IPS-18c (cell line): ENCODE results near the gene SLC35F2.
"Not testable (repeated sequence)": the region's sequence is repeated elsewhere in the genome, so short reads cannot be mapped to it uniquely, and the experiment has no call there.

Experiments
- H3K4me3 ChIP-seq: 2 replicates; pipeline ENCODE4 v1.7.0; 2013; ENCODE audit warnings: low read depth, mild to moderate bottlenecking, low read length, moderate library complexity; ENCODE audit not compliant: insufficient read depth
- H3K9me3 ChIP-seq: one replicate; pipeline ENCODE4 v1.6.1; 2013; ENCODE audit warnings: mild to moderate bottlenecking, low read length, moderate library complexity; ENCODE audit not compliant: control insufficient read depth, insufficient read depth

The SLC35F2 gene

GRCh38 chr11:107858217-107859070, at the start of gene SLC35F2:
TSS of gene SLC35F2 (minus strand) at chr11:107858787. CDS start at chr11:107858767, 20 bp downstream.
- H3K4me3 ChIP-seq, result peak within 1 kb of the TSS; percentile 95
- H3K9me3 ChIP-seq, result peaks cover 2% of the 10 kb centered on the region

- Histone ChIP-seq H3K9me3 (no peaks in the 10 kb centered on the region), H3K4me3 (no peak overlapping the region)
Observed at GRCh38 chr11:107908211-107908610, 49.6 kb upstream of the SLC35F2 start.

GRCh38 chr11:107898270-107898669, 39.7 kb upstream of the SLC35F2 start:
- Histone ChIP-seq H3K9me3 (no peaks in the 10 kb centered on the region), H3K4me3 (no peak overlapping the region)

DNA sequence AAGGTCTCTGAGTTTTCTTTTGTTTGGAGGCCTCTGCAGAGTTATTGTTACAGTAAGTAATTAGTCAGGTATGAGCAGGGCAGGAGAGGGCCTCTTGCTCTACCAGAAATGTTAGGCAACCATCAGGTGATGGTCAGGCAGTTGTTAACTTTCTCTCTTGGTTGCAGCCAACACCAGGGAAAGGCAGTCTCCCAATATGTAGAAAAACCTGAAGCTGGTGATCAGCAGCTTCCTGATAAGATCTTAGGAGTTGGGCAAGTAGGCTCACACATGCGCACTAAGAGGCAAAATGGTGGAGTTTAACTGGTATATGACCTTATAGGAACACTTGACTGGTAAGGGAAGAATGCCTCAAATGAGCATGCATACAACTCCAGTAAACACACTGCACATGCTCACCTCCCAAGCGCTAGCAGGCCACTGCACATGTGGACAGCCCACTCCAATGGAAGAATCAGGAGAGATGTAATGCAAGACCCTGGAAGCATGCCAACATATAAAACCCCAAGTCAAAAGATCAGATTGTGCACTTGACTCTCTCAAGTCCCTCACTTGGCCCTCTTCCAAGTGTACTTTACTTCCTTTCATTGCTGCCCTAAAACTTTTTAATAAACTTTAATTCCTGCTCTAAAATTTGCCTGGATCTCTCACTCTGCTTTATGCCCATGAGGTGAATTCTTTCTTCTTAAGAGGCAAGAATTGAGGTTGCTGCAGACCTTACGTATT, 23.7 kb upstream of the SLC35F2 start:
- H3K9me3 ChIP-seq, result no peaks in the 10 kb centered on the region
- no peak overlapping the region for H3K4me3 ChIP-seq

DNA sequence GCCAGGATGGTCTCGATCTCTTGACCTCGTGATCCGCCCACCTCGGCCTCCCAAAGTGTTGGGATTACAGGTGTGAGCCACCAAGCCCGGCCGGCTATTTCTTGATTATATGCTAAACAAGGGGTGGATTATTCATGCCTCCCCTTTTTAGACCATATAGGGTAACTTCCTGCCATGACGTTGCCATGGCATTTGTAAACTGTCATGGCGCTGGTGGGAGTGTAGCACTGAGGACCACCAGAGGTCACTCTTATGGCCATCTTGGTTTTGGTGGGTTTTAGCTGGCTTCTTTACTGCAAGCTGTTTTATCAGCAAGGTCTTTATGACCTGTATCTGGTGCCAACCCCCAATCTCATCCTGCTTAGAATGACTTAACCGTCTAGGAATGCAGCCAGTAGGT, 22.9 kb upstream of the SLC35F2 start:
- not testable (repeated sequence) for H3K4me3 ChIP-seq, H3K9me3 ChIP-seq

DNA sequence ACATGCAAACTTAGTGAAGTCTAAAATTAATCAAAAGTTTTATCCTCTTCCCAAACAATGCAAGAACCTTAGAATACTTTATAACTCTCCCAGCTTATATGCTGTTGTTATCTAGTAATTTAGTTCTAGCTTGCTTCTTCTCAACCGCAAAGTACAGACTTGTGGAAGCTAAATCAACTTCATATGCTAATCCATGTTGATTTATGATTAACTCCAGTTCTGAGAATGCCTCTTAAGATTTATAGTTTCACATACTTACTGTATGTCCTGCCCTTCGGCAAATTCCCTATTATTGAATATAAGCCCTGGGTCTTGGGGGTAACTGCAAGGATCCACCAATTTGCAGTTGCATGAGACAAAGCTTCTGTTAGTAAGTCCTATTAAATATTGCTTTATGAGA, 17.6 kb upstream of the SLC35F2 start:
- Histone ChIP-seq H3K4me3 (no peak overlapping the region), H3K9me3 (no peaks in the 10 kb centered on the region)

- no peaks in the 10 kb centered on the region for H3K9me3 ChIP-seq
- H3K4me3 ChIP-seq, result no peak overlapping the region
Observed at GRCh38 chr11:107864591-107864990, 6.0 kb upstream of the SLC35F2 start.

DNA sequence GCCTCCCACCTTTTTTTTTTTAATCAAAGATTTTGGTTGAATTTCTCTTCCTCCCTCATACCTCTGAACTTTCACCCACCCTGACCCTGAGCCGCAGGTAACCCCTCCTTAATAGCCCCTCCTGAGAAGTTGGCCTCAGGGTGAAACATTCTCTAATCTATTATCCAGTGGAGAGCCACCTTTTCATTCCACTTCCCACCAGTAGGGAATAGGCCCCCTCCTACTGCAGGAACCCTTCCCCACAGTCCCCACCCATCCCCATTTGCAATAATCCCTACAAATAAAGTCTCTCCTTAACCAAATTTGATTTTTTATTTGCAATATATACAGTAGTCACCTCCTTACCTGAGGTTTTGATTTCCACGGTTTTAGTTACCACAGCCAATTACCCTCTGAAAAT, 2.1 kb upstream of the SLC35F2 start:
- no peak overlapping the region for H3K4me3 ChIP-seq
- peaks cover 2% of the 10 kb centered on the region for H3K9me3 ChIP-seq

DNA sequence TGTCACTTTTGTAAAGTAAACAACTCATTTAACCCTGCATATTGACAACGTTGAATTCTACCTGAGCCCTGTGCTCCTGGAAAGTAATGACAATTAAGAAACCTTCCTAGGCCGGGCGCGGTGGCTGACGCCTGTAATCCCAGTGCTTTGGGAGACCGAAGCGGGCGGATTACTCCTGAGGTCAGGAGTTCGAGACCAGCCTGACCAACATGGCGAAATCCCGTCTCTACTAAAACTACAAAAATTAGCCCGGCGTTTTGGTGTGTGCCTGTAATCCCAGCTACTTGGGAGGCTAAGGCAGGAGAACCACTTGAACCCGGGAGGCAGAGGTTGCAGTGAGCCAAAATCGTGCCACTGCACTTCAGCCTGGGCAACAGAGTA, 1.6 kb upstream of the SLC35F2 start:
- H3K4me3 ChIP-seq, H3K9me3 ChIP-seq: not testable (repeated sequence)

- Histone ChIP-seq H3K4me3 (peak overlapping the region; percentile 95), H3K9me3 (peaks cover 2% of the 10 kb centered on the region)
Observed at GRCh38 chr11:107859459-107860239, 1.1 kb upstream of the SLC35F2 start.

- peaks cover 2% of the 10 kb centered on the region for H3K9me3 ChIP-seq
- H3K4me3 ChIP-seq, result peak overlapping the region; percentile 95
Observed at GRCh38 chr11:107857550-107858216, 904 bp downstream of the SLC35F2 start.

DNA sequence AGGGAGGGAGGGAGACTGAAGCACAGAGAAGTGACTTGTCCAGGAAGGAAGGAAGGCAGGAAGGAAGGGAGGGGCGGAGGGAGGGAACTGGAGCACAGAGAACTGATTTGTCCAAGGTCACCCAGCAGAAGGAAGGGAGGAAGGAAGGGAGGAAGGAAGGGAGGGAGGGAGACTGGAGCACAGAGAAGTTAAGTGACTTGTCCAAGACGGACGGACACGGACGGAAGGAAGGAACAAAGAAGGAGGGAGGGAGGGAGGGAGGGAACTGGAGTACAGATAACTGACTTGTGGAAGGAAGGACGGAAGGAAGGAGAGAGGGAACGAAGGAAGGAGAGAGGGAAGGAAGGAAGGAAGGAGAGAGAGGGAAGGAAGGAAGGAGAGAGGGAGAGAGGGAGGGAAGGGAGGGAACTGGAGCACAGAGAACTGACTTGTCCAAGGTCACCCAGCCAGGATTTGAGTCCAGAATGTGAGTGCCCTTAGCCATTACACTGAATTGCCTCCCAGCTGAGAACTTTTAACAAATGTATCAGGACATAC, 1.5 kb downstream of the SLC35F2 start:
- H3K9me3 ChIP-seq, result peaks cover 2% of the 10 kb centered on the region
- H3K4me3 ChIP-seq, result peak overlapping the region; percentile 95; the same call in 1 of the 2 replicates

DNA sequence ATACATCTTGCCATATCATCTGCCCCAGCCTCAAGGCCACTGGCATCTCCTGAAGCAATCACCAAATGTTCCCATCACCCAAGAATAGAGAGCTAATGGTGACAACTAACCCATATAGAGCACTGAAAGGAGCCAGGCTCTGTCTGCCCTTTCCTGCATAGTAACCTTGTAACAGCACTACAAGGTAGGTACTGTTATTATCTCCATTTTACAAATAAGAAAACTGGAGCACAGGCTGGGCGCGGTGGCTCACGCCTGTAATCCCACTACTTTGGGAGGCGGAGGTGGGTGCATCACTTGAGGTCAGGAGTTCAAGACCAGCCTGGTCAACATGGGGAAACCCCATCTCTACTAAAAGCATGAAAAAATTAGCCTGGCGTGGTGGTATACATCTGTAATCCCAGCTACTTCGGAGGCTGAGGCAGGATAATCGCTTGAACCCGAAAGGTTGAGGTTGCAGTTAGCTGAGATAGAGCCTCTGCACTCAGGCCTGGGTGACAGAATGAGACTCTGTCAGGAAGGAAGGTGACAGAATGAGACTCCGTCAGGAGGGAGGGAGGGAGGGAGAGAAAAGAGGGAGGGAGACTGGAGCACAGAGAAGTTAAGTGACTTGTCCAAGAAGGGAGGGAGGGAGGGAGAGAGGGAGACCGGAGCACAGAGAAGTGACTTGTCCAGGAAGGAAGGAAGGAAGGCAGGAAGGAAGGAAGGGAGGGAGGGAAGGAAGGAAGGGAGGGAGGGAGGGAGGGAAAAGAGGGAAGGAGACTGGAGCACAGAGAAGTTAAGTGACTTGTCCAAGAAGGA, 2.2 kb downstream of the SLC35F2 start:
- Histone ChIP-seq H3K4me3 (no peak overlapping the region), H3K9me3 (peaks cover 2% of the 10 kb centered on the region)

- Histone ChIP-seq H3K4me3 (no peak overlapping the region), H3K9me3 (peaks cover 2% of the 10 kb centered on the region)
Observed at GRCh38 chr11:107853070-107853469, 5.5 kb downstream of the SLC35F2 start.

DNA sequence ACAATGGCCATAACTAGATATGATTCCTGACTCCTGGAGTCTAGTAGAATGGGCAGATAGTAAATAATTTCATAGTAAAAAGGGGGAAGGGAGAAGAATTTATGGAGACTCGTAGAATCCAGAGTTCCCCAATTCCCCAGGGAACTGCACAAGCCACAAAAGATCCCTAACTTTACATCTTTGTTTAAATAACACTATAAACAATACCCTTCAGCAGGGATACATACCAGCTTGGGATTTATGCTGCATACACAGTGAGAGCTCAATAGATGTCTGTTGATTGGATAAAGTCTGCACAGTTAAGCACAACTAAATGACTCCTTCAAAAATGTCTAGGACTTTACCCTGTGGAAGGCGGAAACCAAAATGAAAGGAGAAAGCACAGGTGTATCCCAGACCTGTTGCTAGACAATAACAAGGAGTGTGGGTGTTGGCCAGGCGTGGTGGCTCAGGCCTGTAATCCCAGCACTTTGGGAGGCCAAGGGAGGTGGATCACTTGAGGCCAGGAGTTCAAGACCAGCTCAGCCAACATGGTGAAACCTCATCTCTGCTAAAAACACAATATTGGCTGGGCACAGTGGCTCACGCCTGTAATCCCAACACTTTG, 6.8 kb downstream of the SLC35F2 start:
- peaks cover 2% of the 10 kb centered on the region for H3K9me3 ChIP-seq
- no peak overlapping the region for H3K4me3 ChIP-seq

DNA sequence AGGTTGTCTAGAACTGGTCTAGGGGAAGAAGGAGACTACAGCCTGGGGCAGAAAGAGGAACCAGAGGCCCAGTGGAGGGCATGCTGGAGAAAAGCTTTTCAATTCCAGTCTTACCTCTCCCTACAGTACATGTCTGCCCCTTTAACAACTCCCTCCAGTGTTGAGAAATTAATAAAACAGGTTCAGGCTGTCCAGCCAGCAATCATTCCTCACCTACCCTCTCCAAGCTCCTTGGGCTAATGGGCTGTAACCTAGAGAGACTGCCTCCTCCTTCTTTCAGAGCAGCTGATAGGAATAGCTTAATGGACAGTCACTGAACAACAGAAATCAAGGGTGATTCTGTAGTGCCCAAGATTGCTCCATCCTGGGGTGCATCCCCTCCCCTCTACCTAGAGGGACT, 8.8 kb downstream of the SLC35F2 start:
- H3K9me3 ChIP-seq, result no peaks in the 10 kb centered on the region
- H3K4me3 ChIP-seq, result no peak overlapping the region
